Measurements from ENCODE around the gene RHOB.
"Not testable (repeated sequence)": the region's sequence is repeated elsewhere in the genome, so short reads cannot be mapped to it uniquely, and the experiment has no call there.

RHOB gene

GRCh38 chr2:20455076-20455587 lies 8.3 kb downstream of the RHOB start:
- TF ChIP-seq CTCF (conservative IDR thresholded peaks at IDR 0.05; ENCODE audit: low read depth): no peak
- ChIA-PET POLR2A (ENCODE audit: low non-redundant PET) (no interaction called here), CTCF (interaction anchor here (0.9 kb wide), 1 partner anchor 710 kb away, joined by 4 read pairs; no protein-coding TSS in a partner anchor)
- no peak overlapping the region for H3K27ac ChIP-seq
- no peak for DNase-seq (ENCODE audit: low spot score)

- TF ChIP-seq CTCF (conservative IDR thresholded peaks at IDR 0.05; ENCODE audit: low read depth): no peak
- CTCF ChIA-PET: no interaction called here
- POLR2A ChIA-PET (ENCODE audit: low non-redundant PET): no interaction called here
- H3K27ac ChIP-seq: no peak overlapping the region
- no peak for DNase-seq (ENCODE audit: low spot score)
Measured at GRCh38 chr2:20456116-20456571, 9.3 kb downstream of the RHOB start.

- no peak for DNase-seq (ENCODE audit: low spot score)
- CTCF ChIA-PET: no interaction called here
- H3K27ac ChIP-seq: no peak overlapping the region
- POLR2A ChIA-PET (ENCODE audit: low non-redundant PET): no interaction called here
- TF ChIP-seq CTCF (conservative IDR thresholded peaks at IDR 0.05; ENCODE audit: low read depth): no peak
Measured at GRCh38 chr2:20456636-20457426, 10.0 kb downstream of the RHOB start.

GRCh38 chr2:20457661-20458630 lies 11.1 kb downstream of the RHOB start:
- TF ChIP-seq CTCF (conservative IDR thresholded peaks at IDR 0.05; ENCODE audit: low read depth): no peak
- no peak overlapping the region for H3K27ac ChIP-seq
- DNase-seq (ENCODE audit: low spot score): no peak
- CTCF ChIA-PET: interaction anchor here (0.7 kb wide), 1 partner anchor 160 kb away, joined by 6 read pairs; no protein-coding TSS in a partner anchor
- POLR2A ChIA-PET (ENCODE audit: low non-redundant PET): no interaction called here

- H3K27ac ChIP-seq; CTCF ChIA-PET; POLR2A ChIA-PET (ENCODE audit: low non-redundant PET); DNase-seq (ENCODE audit: low spot score): not testable (repeated sequence)
Measured at GRCh38 chr2:20458737-20459484, 12.0 kb downstream of the RHOB start.

- ChIA-PET POLR2A (ENCODE audit: low non-redundant PET) (no interaction called here), CTCF (interaction anchor here (0.6 kb wide), 1 partner anchor 357 kb away, joined by 4 read pairs; the partner anchor contains the start of gene LDAH)
- no peak for DNase-seq (ENCODE audit: low spot score)
- H3K27ac ChIP-seq: peak overlapping the region; percentile 65
- no peak for TF ChIP-seq CTCF (conservative IDR thresholded peaks at IDR 0.05; ENCODE audit: low read depth)
Measured at GRCh38 chr2:20465716-20466394, 19.0 kb downstream of the RHOB start.
